Skeletal muscle tissue (tissue), 4 donors: ENCODE results near the gene TPST2. TPM values are rescaled to one million over a fixed set of nuclear protein-coding genes. Genes with fewer than 3 reads are reported as not detected.

Experiments
- H3K27ac ChIP-seq: one replicate; pipeline ENCODE4 v1.7.0; 2013; ENCODE audit warnings: mild to moderate bottlenecking, low read depth, low read length, inconsistent platforms
- H3K27me3 ChIP-seq, 3 donors: one replicate each; pipeline ENCODE4 v1.7.0; 2013; ENCODE audit warnings: low read length in 3 of 3; ENCODE audit not compliant: control insufficient read depth in 3 of 3, insufficient read depth in 3 of 3
- H3K36me3 ChIP-seq, 3 donors: one replicate each; pipeline ENCODE4 v1.7.0; 2013; ENCODE audit warnings: low read length in 3 of 3; ENCODE audit not compliant: control insufficient read depth in 3 of 3, insufficient read depth in 3 of 3
- H3K4me1 ChIP-seq, 3 donors: one replicate each; pipeline ENCODE4 v1.7.0; 2013; ENCODE audit warnings: low read length in 3 of 3, mild to moderate bottlenecking in 3 of 3; ENCODE audit not compliant: control insufficient read depth in 3 of 3, insufficient read depth in 3 of 3
- H3K4me3 ChIP-seq, 3 donors: one replicate each; pipeline ENCODE4 v1.7.0; 2013; ENCODE audit warnings: low read length in 3 of 3
- H3K9ac ChIP-seq, 3 donors: one replicate each; pipeline ENCODE4 v1.7.0; 2013; ENCODE audit warnings: low read length in 3 of 3, mild to moderate bottlenecking in 3 of 3, moderate library complexity in 2 of 3, low read depth in 1 of 3
- H3K9me3 ChIP-seq, 3 donors: one replicate each; pipeline ENCODE4 v1.7.0; 2013; ENCODE audit warnings: low read length in 3 of 3; ENCODE audit not compliant: control insufficient read depth in 3 of 3
- total RNA-seq: library from RNA; depleted of rRNA; stranded (reverse); fragments of >200 nt; gene quantifications from one replicate; pipeline ENCODE4 v1.2.3, GENCODE V29; 2014
- donor health status: Osteomylitis.

The TPST2 gene
- total RNA-seq, 1 donor from 2014 or later = 6.8 TPM

DNA sequence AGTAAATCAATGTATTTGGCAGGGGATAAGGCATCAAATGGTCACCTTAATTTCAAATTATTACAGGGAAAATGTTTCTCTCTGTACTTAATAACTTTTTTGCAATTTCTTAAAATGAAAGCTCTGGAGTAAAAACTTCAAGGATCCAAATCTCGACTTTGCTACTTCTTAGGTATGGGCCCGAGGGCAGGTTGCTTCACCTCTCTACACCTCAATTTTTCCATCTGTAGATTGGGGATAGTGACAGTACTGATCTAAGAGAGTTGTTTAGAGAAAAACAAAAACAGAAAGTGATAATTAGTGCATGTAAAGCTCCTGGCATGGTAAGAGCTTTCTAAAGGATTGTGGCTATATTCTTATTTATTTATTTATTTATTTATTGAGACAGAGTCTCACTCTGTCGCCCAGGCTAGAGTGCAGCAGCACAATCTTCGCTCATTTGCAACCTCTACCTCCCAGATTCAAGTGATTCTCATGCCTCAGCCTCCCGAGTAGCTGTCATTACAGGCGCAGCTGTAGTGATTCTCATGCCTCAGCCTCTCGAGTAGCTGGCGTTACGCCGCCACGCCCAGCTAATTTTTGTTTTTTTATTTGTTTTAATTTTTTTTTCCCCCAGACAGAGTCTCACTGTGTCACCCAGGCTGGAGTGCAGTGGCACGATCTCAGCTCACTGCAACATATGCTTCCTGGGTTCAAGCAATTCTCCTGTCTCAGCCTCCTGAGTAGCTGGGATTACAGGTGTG is 75.3 kb downstream of the TPST2 start:
- Histone ChIP-seq H3K9me3 (no peaks in the 10 kb centered on the region), H3K36me3 (peaks cover 5 to 6% (median 5%) of the 10 kb centered on the region in 3 donors), H3K4me1 (peaks cover 20 to 33% (median 23%) of the 10 kb centered on the region in 3 donors)

DNA sequence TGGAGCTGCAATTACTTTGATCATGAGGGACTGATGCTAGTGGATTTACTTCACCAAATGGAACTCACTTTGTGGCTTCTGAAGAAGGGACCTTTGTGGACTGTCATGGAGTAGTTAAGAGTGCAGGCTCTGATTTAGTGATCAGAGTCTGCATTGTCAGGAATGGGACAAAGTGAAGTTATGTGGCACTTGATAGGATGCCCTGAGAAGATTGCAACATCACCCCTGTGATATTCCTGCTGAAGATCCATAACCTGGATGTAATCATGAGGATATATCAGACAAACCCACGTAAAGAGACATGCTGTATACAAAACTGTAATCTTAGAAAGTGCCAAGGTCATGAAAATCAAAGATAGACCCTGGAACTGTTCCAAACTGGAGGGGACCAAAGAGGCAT is 76.1 kb downstream of the TPST2 start:
- Histone ChIP-seq H3K4me3 (no peak overlapping the region), H3K9me3 (no peaks in the 10 kb centered on the region), H3K27me3 (no peaks in the 10 kb centered on the region), H3K4me1 (peaks cover 20 to 33% (median 23%) of the 10 kb centered on the region in 3 donors), H3K27ac (no peak overlapping the region), H3K9ac (no peak overlapping the region), H3K36me3 (peaks cover 13% of the 10 kb centered on the region in 3 donors)

More for the DNA sequence above, 75.3 kb downstream of the TPST2 start:
- Histone ChIP-seq H3K4me3 (no peak overlapping the region), H3K27me3 (no peaks in the 10 kb centered on the region), H3K27ac (no peak overlapping the region), H3K9ac (no peak overlapping the region)

DNA sequence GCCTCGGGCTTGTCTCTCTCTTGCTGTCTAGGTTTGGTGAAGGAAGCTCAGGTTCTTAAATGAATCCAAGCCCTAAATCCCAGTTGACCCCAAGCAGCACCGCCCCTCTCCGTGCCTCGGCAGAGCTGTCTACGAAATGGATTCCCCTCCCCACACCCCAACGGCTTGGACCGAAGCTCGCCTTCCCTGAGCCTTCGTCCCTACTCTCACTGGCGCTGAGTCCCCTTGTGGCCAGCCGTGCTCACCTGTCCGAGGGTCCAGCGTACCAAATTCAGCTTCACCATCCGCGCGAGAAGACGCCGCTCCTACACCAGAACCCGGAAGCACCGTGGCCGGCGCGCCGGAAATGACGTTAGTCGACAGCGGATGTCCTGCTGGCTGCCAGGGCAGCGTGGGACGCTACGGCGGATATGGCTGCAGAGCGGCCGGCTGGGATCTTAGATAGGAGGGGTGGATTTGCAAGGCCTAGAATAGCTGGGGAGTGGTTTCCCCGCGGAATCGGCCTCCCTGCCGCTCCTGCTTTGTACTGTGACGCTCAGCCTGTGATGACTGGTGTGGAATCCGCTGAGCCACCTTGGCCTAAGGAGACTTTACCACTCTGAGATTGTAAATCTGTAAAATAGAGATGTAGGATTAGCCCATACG is 77.7 kb downstream of the TPST2 start, which contains the start of gene TFIP11:
Gene TFIP11, minus strand, starts transcription at position 325 of the 645 bp plus-strand sequence. CDS start 2,201 bp downstream, outside the sequence.
- peak within 1 kb of the TSS; percentile 95 to 99 (median 96) for H3K9ac ChIP-seq
- H3K4me3 ChIP-seq = peak within 1 kb of the TSS; percentile 97 to 99 (median 99)
- peaks cover 19 to 24% (median 22%) of the 10 kb centered on the region in 3 donors for H3K36me3 ChIP-seq
- H3K27me3 ChIP-seq = no peaks in the 10 kb centered on the region
- H3K27ac ChIP-seq = peak within 1 kb of the TSS; percentile 80
- peaks cover 20 to 33% (median 23%) of the 10 kb centered on the region in 3 donors for H3K4me1 ChIP-seq
- no peaks in the 10 kb centered on the region for H3K9me3 ChIP-seq

DNA sequence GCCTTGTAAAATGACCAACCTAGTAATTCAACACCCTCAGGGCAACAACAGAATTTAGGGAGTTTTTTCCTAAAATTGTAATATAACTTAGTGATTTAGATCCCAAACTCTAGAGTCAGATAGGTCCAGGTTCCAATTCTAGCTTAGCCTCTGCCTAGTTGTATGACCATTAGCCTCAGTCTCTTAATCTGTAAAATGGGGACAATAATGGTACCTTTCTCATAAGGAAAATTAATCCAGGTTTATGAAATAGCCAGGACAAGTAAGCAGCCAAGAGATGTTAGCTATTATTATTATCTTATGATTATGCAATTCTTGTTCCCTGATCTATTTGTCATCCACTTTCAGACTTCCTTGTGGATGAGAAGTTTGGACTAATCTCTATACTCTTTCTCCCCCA is 81.8 kb downstream of the TPST2 start:
- Histone ChIP-seq H3K36me3 (peaks cover 38 to 55% (median 49%) of the 10 kb centered on the region in 3 donors), H3K27me3 (no peaks in the 10 kb centered on the region), H3K4me3 (no peak overlapping the region), H3K9me3 (no peaks in the 10 kb centered on the region), H3K9ac (no peak overlapping the region), H3K27ac (no peak overlapping the region), H3K4me1 (peaks cover 29 to 35% (median 30%) of the 10 kb centered on the region in 3 donors)

DNA sequence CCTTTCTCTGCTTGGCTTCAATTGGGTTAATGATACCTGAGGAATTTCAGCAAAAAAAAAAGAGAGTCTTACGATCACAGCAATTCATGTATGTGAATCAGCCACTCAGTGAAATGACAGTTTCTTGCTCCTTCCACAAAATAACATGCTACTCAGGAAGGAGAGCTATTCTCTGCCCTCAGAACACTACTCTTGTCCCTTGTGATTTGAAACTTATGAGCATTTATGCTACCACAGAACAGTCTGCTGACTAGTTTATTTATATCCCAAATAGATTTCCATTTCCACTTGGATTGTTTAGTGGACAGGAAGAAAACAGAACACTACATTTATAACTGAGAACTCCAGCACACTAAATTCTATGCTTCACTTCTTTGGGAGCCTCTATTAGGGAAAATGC is 86.2 kb downstream of the TPST2 start:
- peak overlapping the region; percentile 49 to 58 (median 52) for H3K4me3 ChIP-seq
- H3K27ac ChIP-seq = peak overlapping the region; percentile 94

DNA sequence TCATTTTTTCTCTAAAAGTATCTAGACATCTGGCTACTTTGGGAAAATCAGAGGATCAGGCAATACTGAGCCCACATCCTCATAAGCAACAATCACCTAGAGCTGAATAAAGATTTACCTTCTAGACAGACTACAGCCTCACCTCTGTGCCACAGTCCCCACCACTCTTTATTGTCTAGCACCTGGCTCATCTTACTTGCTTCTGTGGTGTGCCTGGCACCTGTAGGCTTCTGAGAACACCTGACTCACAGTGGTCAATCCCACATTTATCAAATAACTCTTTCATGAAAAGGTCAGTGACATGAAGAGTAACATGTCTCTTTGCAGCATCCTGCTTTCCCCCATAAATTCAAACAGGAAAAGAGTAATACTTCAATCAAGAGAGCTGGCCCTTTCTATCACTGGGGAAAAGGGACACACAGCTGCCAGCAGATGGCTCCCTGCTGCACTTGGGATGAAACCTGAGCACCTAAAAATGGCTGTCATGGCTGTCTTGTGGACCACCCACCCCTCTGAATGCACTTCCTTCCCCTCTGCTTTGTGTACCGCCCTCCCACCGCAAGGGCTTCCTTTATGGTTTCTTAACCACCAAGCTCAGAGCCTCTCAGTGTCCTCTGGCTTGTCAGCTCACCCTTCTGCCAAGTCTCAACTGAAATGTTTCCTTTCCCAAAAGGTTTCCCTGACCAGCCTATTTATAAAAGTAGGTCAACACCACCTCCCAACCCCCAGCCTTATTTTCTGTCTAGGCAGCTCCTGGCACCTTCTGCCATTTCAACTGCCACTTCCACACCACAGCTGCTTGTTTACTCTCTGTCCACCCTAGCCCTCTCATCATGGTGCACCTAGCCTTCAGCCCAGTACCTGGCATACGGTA is 87.0 kb downstream of the TPST2 start:
- Histone ChIP-seq H3K27ac (peak overlapping the region; percentile 94), H3K27me3 (no peaks in the 10 kb centered on the region), H3K9me3 (no peaks in the 10 kb centered on the region), H3K9ac (peak overlapping the region; percentile 69 to 75 (median 71)), H3K4me3 (peak overlapping the region; percentile 49 to 58 (median 52)), H3K4me1 (peaks cover 28 to 45% (median 34%) of the 10 kb centered on the region in 3 donors), H3K36me3 (peaks cover 42 to 73% (median 67%) of the 10 kb centered on the region in 3 donors)

More for the DNA sequence above, 86.2 kb downstream of the TPST2 start:
- Histone ChIP-seq H3K9me3 (no peaks in the 10 kb centered on the region), H3K27me3 (no peaks in the 10 kb centered on the region), H3K9ac (peak overlapping the region; percentile 69 to 75 (median 71)), H3K36me3 (peaks cover 43 to 75% (median 66%) of the 10 kb centered on the region in 3 donors), H3K4me1 (peaks cover 28 to 44% (median 34%) of the 10 kb centered on the region in 3 donors)

DNA sequence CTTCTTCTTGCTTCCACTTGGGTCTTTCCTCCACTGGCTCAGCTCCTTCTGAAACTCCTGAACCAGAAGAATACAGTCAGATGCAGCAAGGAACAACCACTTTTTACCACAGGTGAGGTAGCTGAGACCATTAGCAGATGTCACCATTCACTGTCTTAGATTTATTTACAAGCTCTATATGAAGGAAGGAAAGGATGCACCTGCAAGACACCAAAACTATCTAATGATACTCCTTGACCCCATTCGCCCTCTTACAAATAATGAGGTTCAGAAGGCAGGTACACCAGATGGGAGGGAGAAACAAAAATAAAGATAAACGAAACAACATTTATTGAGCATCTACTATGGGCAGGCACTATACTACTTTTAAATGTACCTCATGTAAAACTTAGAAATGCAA is 87.9 kb downstream of the TPST2 start:
- Histone ChIP-seq H3K27me3 (no peaks in the 10 kb centered on the region), H3K27ac (peak overlapping the region; percentile 94), H3K4me1 (peaks cover 28 to 45% (median 34%) of the 10 kb centered on the region in 3 donors), H3K9me3 (no peaks in the 10 kb centered on the region), H3K4me3 (peak overlapping the region in 1 of 3 donors; percentile 58), H3K36me3 (peaks cover 44 to 75% (median 65%) of the 10 kb centered on the region in 3 donors), H3K9ac (peak overlapping the region in 1 of 3 donors; percentile 69)

DNA sequence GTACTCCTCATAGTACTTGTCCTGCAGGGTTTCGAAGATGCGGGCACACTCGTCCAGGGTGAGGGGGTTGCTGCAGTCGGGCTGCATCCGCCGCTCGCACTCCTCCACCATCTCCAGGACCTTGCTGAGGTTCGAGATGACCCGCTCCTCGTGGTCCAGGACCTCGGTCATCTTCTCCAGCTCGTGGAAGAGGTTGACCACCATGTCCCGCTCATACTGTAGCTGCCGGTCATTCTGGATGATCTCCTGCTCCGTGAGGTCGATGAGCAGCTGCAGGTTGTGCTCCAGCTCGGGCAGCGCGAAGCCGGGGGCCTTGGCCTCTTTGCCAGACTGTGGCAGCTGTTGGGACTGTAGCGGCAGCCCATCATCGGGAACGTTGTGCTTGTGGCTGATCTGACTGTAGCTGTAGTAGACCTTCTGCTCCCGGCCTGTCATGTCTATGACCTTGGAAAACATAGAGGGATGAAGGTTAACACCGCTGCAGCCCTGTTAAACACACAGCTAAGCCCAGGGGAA is 90.7 kb downstream of the TPST2 start:
- Histone ChIP-seq H3K4me3 (no peak overlapping the region), H3K9ac (peak overlapping the region in 1 of 3 donors; percentile 66), H3K4me1 (peaks cover 25 to 41% (median 32%) of the 10 kb centered on the region in 3 donors), H3K27ac (peak overlapping the region; percentile 25), H3K9me3 (no peaks in the 10 kb centered on the region), H3K36me3 (peaks cover 53 to 75% (median 63%) of the 10 kb centered on the region in 3 donors), H3K27me3 (no peaks in the 10 kb centered on the region)

DNA sequence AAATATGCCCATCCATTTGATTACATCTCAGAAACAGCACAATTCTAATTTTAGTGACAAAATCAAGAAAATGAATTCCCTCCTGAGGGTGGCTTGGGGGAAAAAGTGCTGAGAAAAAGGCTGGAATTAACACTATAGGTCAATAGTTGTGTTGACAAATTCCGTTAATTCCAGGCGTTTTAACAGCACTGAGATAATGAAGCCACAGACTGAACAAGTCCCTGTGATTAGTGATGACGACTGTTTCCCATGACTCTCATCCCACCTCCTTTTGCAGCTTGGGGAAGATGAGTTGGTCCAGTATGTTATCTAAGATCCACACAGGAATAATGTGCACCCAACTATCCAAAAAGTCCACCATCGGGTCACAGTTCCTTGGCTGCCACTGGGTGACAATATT is 93.5 kb downstream of the TPST2 start:
- H3K9me3 ChIP-seq = no peaks in the 10 kb centered on the region
- peaks cover 2 to 17% (median 8%) of the 10 kb centered on the region in 3 donors for H3K4me1 ChIP-seq
- no peak overlapping the region for H3K9ac ChIP-seq
- H3K36me3 ChIP-seq = peaks cover 64 to 74% (median 72%) of the 10 kb centered on the region in 3 donors
- H3K27ac ChIP-seq = no peak overlapping the region
- no peak overlapping the region for H3K4me3 ChIP-seq
- no peaks in the 10 kb centered on the region for H3K27me3 ChIP-seq
